Stomach (tissue), 4 donors: ENCODE results near the gene KRTAP10-5.

Source experiments
- CTCF ChIP-seq, 7 experiments: fragments of 450-650 bp in 4 of 7; fragments of 200-600 bp in 3 of 7; sonication (generic) in 3 of 7; IDR thresholded peaks; one replicate each; pipeline ENCODE4 v1.5.1; 2016 to 2019; ENCODE audit warnings: antibody characterized with exemption in 7 of 7, control low read depth in 2 of 7, mild to moderate bottlenecking in 1 of 7
- EP300 ChIP-seq: sonication (generic); formaldehyde crosslinking; IDR thresholded peaks from one replicate; pipeline ENCODE4 v1.6.1; 2017; ENCODE audit warnings: antibody characterized with exemption
- POLR2A ChIP-seq, 4 donors: fragments of 450-650 bp; IDR thresholded peaks; one replicate each; pipeline ENCODE4 v1.6.1; 2016; ENCODE audit warnings: antibody characterized with exemption in 4 of 4, control low read depth in 2 of 4, mild to moderate bottlenecking in 1 of 4, moderate library complexity in 1 of 4
- POLR2AphosphoS5 ChIP-seq, 3 donors: sonication (generic); formaldehyde crosslinking; IDR thresholded peaks; one replicate each; pipeline ENCODE4 v1.6.1; 2016; ENCODE audit warnings: antibody characterized with exemption in 3 of 3

GRCh38 chr21:44537930-44538911 is 42.2 kb downstream of the KRTAP10-5 start:
- TF ChIP-seq POLR2AphosphoS5 (IDR thresholded peaks at IDR 0.05) (no peak), CTCF (IDR thresholded peaks at IDR 0.05) (no peak), POLR2A (IDR thresholded peaks at IDR 0.05) (no peak), EP300 (no peak)
